Effector memory CD4-positive, alpha-beta T cell (primary cell): Measurements from ENCODE around the gene CCL17.

Source experiments
- DNase-seq, 3 donors: peaks; one replicate each; pipeline ENCODE4 v3.0.0-alpha.2; 2020
- H3K27ac ChIP-seq: 2 replicates; pipeline ENCODE4 v1.7.0; 2013; ENCODE audit warnings: mild to moderate bottlenecking, low read length, moderate library complexity; ENCODE audit not compliant: insufficient read depth, poor library complexity, severe bottlenecking
- H3K27me3 ChIP-seq: replicated peaks from 2 replicates; pipeline ENCODE4 v1.7.0; 2013; ENCODE audit warnings: mild to moderate bottlenecking, low read length; ENCODE audit not compliant: insufficient read depth, control insufficient read depth, poor library complexity, severe bottlenecking
- H3K36me3 ChIP-seq: 2 replicates; pipeline ENCODE4 v1.7.0; 2013; ENCODE audit warnings: mild to moderate bottlenecking, low read length, moderate library complexity; ENCODE audit not compliant: control insufficient read depth, insufficient read depth
- H3K4me1 ChIP-seq: 2 replicates; pipeline ENCODE4 v1.7.0; 2013; ENCODE audit warnings: low read length, mild to moderate bottlenecking; ENCODE audit not compliant: control insufficient read depth, insufficient read depth, poor library complexity, severe bottlenecking
- H3K4me3 ChIP-seq: 2 replicates; pipeline ENCODE4 v1.7.0; 2013; ENCODE audit warnings: low read length, low read depth, mild to moderate bottlenecking; ENCODE audit not compliant: insufficient read depth, poor library complexity, severe bottlenecking
- H3K9me3 ChIP-seq: 2 replicates; pipeline ENCODE4 v1.7.0; 2013; ENCODE audit warnings: mild to moderate bottlenecking, low read length, moderate library complexity; ENCODE audit not compliant: control insufficient read depth

The CCL17 gene

GRCh38 chr16:57386381-57386951, 18.1 kb upstream of the CCL17 start:
- no peak overlapping the region for H3K4me3 ChIP-seq
- H3K27ac ChIP-seq: no peak overlapping the region
- H3K9me3 ChIP-seq: no peaks in the 10 kb centered on the region
- no peaks in the 10 kb centered on the region for H3K27me3 ChIP-seq
- H3K4me1 ChIP-seq: no peaks in the 10 kb centered on the region
- no peaks in the 10 kb centered on the region for H3K36me3 ChIP-seq
- no peak for DNase-seq

- no peak overlapping the region for H3K27ac ChIP-seq
- no peaks in the 10 kb centered on the region for H3K9me3 ChIP-seq
- no peaks in the 10 kb centered on the region for H3K27me3 ChIP-seq
- no peak overlapping the region for H3K4me3 ChIP-seq
- no peaks in the 10 kb centered on the region for H3K36me3 ChIP-seq
- DNase-seq: no peak
- H3K4me1 ChIP-seq: no peaks in the 10 kb centered on the region
These were observed 16.8 kb upstream of the CCL17 start for GRCh38 chr16:57387598-57388354.

- H3K27ac ChIP-seq: no peak overlapping the region
- no peaks in the 10 kb centered on the region for H3K9me3 ChIP-seq
- no peaks in the 10 kb centered on the region for H3K36me3 ChIP-seq
- H3K27me3 ChIP-seq: no peaks in the 10 kb centered on the region
- H3K4me3 ChIP-seq: no peak overlapping the region
- no peaks in the 10 kb centered on the region for H3K4me1 ChIP-seq
- no peak for DNase-seq
These were observed 16.0 kb upstream of the CCL17 start for GRCh38 chr16:57388359-57389086.

GRCh38 chr16:57389087-57389468, 15.5 kb upstream of the CCL17 start:
- Histone ChIP-seq H3K36me3 (no peaks in the 10 kb centered on the region), H3K27me3 (no peaks in the 10 kb centered on the region), H3K9me3 (no peaks in the 10 kb centered on the region), H3K27ac (no peak overlapping the region), H3K4me1 (no peaks in the 10 kb centered on the region), H3K4me3 (no peak overlapping the region)
- no peak for DNase-seq

GRCh38 chr16:57390636-57391295, 13.8 kb upstream of the CCL17 start:
- Histone ChIP-seq H3K27ac (no peak overlapping the region), H3K27me3 (no peaks in the 10 kb centered on the region), H3K4me3 (no peak overlapping the region), H3K9me3 (no peaks in the 10 kb centered on the region), H3K36me3 (no peaks in the 10 kb centered on the region), H3K4me1 (no peaks in the 10 kb centered on the region)
- no peak for DNase-seq

- no peaks in the 10 kb centered on the region for H3K4me1 ChIP-seq
- H3K36me3 ChIP-seq: no peaks in the 10 kb centered on the region
- no peaks in the 10 kb centered on the region for H3K9me3 ChIP-seq
- H3K27ac ChIP-seq: no peak overlapping the region
- H3K4me3 ChIP-seq: no peak overlapping the region
- no peak for DNase-seq
- H3K27me3 ChIP-seq: no peaks in the 10 kb centered on the region
These were observed 13.3 kb upstream of the CCL17 start for GRCh38 chr16:57391300-57391699.

GRCh38 chr16:57391708-57392107, 12.9 kb upstream of the CCL17 start:
- DNase-seq: no peak
- no peaks in the 10 kb centered on the region for H3K9me3 ChIP-seq
- H3K4me3 ChIP-seq: no peak overlapping the region
- H3K4me1 ChIP-seq: no peaks in the 10 kb centered on the region
- H3K27me3 ChIP-seq: no peaks in the 10 kb centered on the region
- no peak overlapping the region for H3K27ac ChIP-seq
- no peaks in the 10 kb centered on the region for H3K36me3 ChIP-seq

GRCh38 chr16:57392694-57393093, 11.9 kb upstream of the CCL17 start:
- no peak for DNase-seq
- H3K27me3 ChIP-seq: no peaks in the 10 kb centered on the region
- H3K4me3 ChIP-seq: no peak overlapping the region
- no peaks in the 10 kb centered on the region for H3K9me3 ChIP-seq
- no peaks in the 10 kb centered on the region for H3K36me3 ChIP-seq
- no peaks in the 10 kb centered on the region for H3K4me1 ChIP-seq
- no peak overlapping the region for H3K27ac ChIP-seq

GRCh38 chr16:57394444-57394843, 10.1 kb upstream of the CCL17 start:
- no peak for DNase-seq
- no peaks in the 10 kb centered on the region for H3K9me3 ChIP-seq
- H3K4me1 ChIP-seq: no peaks in the 10 kb centered on the region
- H3K27ac ChIP-seq: no peak overlapping the region
- H3K4me3 ChIP-seq: no peak overlapping the region
- no peaks in the 10 kb centered on the region for H3K27me3 ChIP-seq
- no peaks in the 10 kb centered on the region for H3K36me3 ChIP-seq

- no peaks in the 10 kb centered on the region for H3K36me3 ChIP-seq
- no peaks in the 10 kb centered on the region for H3K9me3 ChIP-seq
- H3K27me3 ChIP-seq: no peaks in the 10 kb centered on the region
- no peak overlapping the region for H3K27ac ChIP-seq
- no peaks in the 10 kb centered on the region for H3K4me1 ChIP-seq
- no peak for DNase-seq
- no peak overlapping the region for H3K4me3 ChIP-seq
These were observed 9.5 kb upstream of the CCL17 start for GRCh38 chr16:57395026-57395425.
